ENCODE data around the gene KBTBD3. TPM values are rescaled to one million over a fixed set of nuclear protein-coding genes. Genes with fewer than 3 reads are reported as not detected.

KBTBD3 gene
- total RNA-seq, 1 donor from 2014 or later = 10.8 TPM

GRCh38 chr11:106032861-106033260 lies 44.3 kb downstream of the KBTBD3 start:
- TF ChIP-seq CTCF (IDR thresholded peaks at IDR 0.05) = no peak
- intact Hi-C loops (cut with DNase I) = no loop called here
- no peak for DNase-seq
- no peak for ATAC-seq
- H3K27ac ChIP-seq = no peak overlapping the region
- H3K4me3 ChIP-seq = no peak overlapping the region
- no peaks in the 10 kb centered on the region for H3K9me3 ChIP-seq
- H3K36me3 ChIP-seq = no peaks in the 10 kb centered on the region
- H3K4me1 ChIP-seq = no peaks in the 10 kb centered on the region
- no peaks in the 10 kb centered on the region for H3K27me3 ChIP-seq

- no peak for ATAC-seq
- no peaks in the 10 kb centered on the region for H3K27me3 ChIP-seq
- no peaks in the 10 kb centered on the region for H3K36me3 ChIP-seq
- H3K9me3 ChIP-seq = no peaks in the 10 kb centered on the region
- no peak for DNase-seq
- intact Hi-C loops (cut with DNase I) = no loop called here
- no peak for TF ChIP-seq CTCF (IDR thresholded peaks at IDR 0.05)
- H3K27ac ChIP-seq = no peak overlapping the region
- H3K4me3 ChIP-seq = no peak overlapping the region
- H3K4me1 ChIP-seq = no peaks in the 10 kb centered on the region
These were observed 45.2 kb downstream of the KBTBD3 start for GRCh38 chr11:106031936-106032335.

- no peaks in the 10 kb centered on the region for H3K4me1 ChIP-seq
- no peaks in the 10 kb centered on the region for H3K27me3 ChIP-seq
- intact Hi-C loops (cut with DNase I) = no loop called here
- H3K4me3 ChIP-seq = no peak overlapping the region
- no peaks in the 10 kb centered on the region for H3K9me3 ChIP-seq
- ATAC-seq (no peak), DNase-seq (no peak)
- TF ChIP-seq CTCF (IDR thresholded peaks at IDR 0.05) = no peak
- H3K36me3 ChIP-seq = no peaks in the 10 kb centered on the region
- no peak overlapping the region for H3K27ac ChIP-seq
These were observed 45.8 kb downstream of the KBTBD3 start for GRCh38 chr11:106031202-106031810.

GRCh38 chr11:106030609-106031008 lies 46.5 kb downstream of the KBTBD3 start:
- H3K27me3 ChIP-seq = no peaks in the 10 kb centered on the region
- no peak overlapping the region for H3K27ac ChIP-seq
- ATAC-seq = no peak
- H3K9me3 ChIP-seq = no peaks in the 10 kb centered on the region
- intact Hi-C loops (cut with DNase I) = no loop called here
- no peak overlapping the region for H3K4me3 ChIP-seq
- no peak for DNase-seq
- no peak for TF ChIP-seq CTCF (IDR thresholded peaks at IDR 0.05)
- H3K4me1 ChIP-seq = no peaks in the 10 kb centered on the region
- no peaks in the 10 kb centered on the region for H3K36me3 ChIP-seq

GRCh38 chr11:106022795-106023275 lies 54.3 kb downstream of the KBTBD3 start:
- Histone ChIP-seq H3K27me3 (no peaks in the 10 kb centered on the region), H3K9me3 (no peaks in the 10 kb centered on the region), H3K4me1 (peaks cover 5% of the 10 kb centered on the region), H3K36me3 (no peaks in the 10 kb centered on the region), H3K27ac (peak overlapping the region; percentile 60), H3K4me3 (peak overlapping the region; percentile 86)
- no peak for DNase-seq
- no peak for ATAC-seq
- no peak for TF ChIP-seq CTCF (IDR thresholded peaks at IDR 0.05)
- intact Hi-C loops (cut with DNase I) = no loop called here
